ENCODE results near the gene MSI2.

Gene MSI2

GRCh38 chr17:57489321-57489720 is 233.0 kb downstream of the MSI2 start:
- no peak overlapping the region for H3K4me3 ChIP-seq (ENCODE audit: low read depth, low read length)
- no peak for TF ChIP-seq CTCF (IDR thresholded peaks at IDR 0.05; ENCODE audit: insufficient read depth, low read depth, low read length, missing control alignments)
- DNase-seq (ENCODE audit: low read depth), result no peak

GRCh38 chr17:57490111-57490845 is 234.0 kb downstream of the MSI2 start:
- TF ChIP-seq CTCF (IDR thresholded peaks at IDR 0.05; ENCODE audit: insufficient read depth, low read depth, low read length, missing control alignments), result no peak
- no peak overlapping the region for H3K4me3 ChIP-seq (ENCODE audit: low read depth, low read length)
- no peak for DNase-seq (ENCODE audit: low read depth)

GRCh38 chr17:57490890-57491289 is 234.6 kb downstream of the MSI2 start:
- no peak overlapping the region for H3K4me3 ChIP-seq (ENCODE audit: low read depth, low read length)
- no peak for DNase-seq (ENCODE audit: low read depth)

GRCh38 chr17:57493171-57493570 is 236.8 kb downstream of the MSI2 start:
- no peak for DNase-seq (ENCODE audit: low read depth)
- no peak overlapping the region for H3K4me3 ChIP-seq (ENCODE audit: low read depth, low read length)
- TF ChIP-seq CTCF (IDR thresholded peaks at IDR 0.05; ENCODE audit: insufficient read depth, low read depth, low read length, missing control alignments), result no peak

More at GRCh38 chr17:57490890-57491289, 234.6 kb downstream of the MSI2 start:
- TF ChIP-seq CTCF (IDR thresholded peaks at IDR 0.05; ENCODE audit: insufficient read depth, low read depth, low read length, missing control alignments), result no peak

GRCh38 chr17:57493625-57494024 is 237.3 kb downstream of the MSI2 start:
- no peak overlapping the region for H3K4me3 ChIP-seq (ENCODE audit: low read depth, low read length)
- DNase-seq (ENCODE audit: low read depth), result no peak
- no peak for TF ChIP-seq CTCF (IDR thresholded peaks at IDR 0.05; ENCODE audit: insufficient read depth, low read depth, low read length, missing control alignments)

- no peak for DNase-seq (ENCODE audit: low read depth)
- no peak for TF ChIP-seq CTCF (IDR thresholded peaks at IDR 0.05; ENCODE audit: insufficient read depth, low read depth, low read length, missing control alignments)
Measured at GRCh38 chr17:57494443-57494842, 238.1 kb downstream of the MSI2 start.

GRCh38 chr17:57495771-57496170 is 239.4 kb downstream of the MSI2 start:
- TF ChIP-seq CTCF (IDR thresholded peaks at IDR 0.05; ENCODE audit: insufficient read depth, low read depth, low read length, missing control alignments), result no peak

More at GRCh38 chr17:57494443-57494842, 238.1 kb downstream of the MSI2 start:
- no peak overlapping the region for H3K4me3 ChIP-seq (ENCODE audit: low read depth, low read length)

More at GRCh38 chr17:57495771-57496170, 239.4 kb downstream of the MSI2 start:
- DNase-seq (ENCODE audit: low read depth), result no peak
- no peak overlapping the region for H3K4me3 ChIP-seq (ENCODE audit: low read depth, low read length)
